BLaER1 treated with 17β-estradiol and CSF1 and Interleukin-3, amounts not matched to agents 10 nM and 100 nM (cell line): Measurements from ENCODE around the gene ATP4B.

Experiments used
- H3K27ac ChIP-seq, 11 experiments: shearing (Covaris generic); formaldehyde crosslinking; 2 replicates each; pipeline ENCODE4 v1.8.1; 2022
- H3K27me3 ChIP-seq, 11 experiments: shearing (Covaris generic); formaldehyde crosslinking; 2 replicates each; pipeline ENCODE4 v1.8.1; 2022
- H3K36me3 ChIP-seq, 11 experiments: shearing (Covaris generic); formaldehyde crosslinking; 2 replicates each; pipeline ENCODE4 v1.8.1; 2022
- H3K4me1 ChIP-seq, 10 experiments: shearing (Covaris generic); formaldehyde crosslinking; 2 replicates each; pipeline ENCODE4 v1.8.1; 2022
- H3K4me2 ChIP-seq, 11 experiments: shearing (Covaris generic); formaldehyde crosslinking; 2 replicates each; pipeline ENCODE4 v1.8.1; 2022
- H3K4me3 ChIP-seq, 10 experiments: shearing (Covaris generic); formaldehyde crosslinking; 2 replicates each; pipeline ENCODE4 v1.8.1; 2022
- H3K9ac ChIP-seq, 11 experiments: shearing (Covaris generic); formaldehyde crosslinking; 2 replicates each; pipeline ENCODE4 v1.8.1; 2022
- H3K9me3 ChIP-seq, 11 experiments: shearing (Covaris generic); formaldehyde crosslinking; replicated peaks in 1 of 11; 2 replicates each; pipeline ENCODE4 v1.8.1; 2022
- H4K20me1 ChIP-seq, 11 experiments: shearing (Covaris generic); formaldehyde crosslinking; 2 replicates each; pipeline ENCODE4 v1.8.1; 2022
- Cebpa-rat ChIP-seq, 11 experiments: shearing (Covaris generic); IDR thresholded peaks; 2 replicates each; pipeline ENCODE4 v1.8.1; 2022

Gene ATP4B

DNA sequence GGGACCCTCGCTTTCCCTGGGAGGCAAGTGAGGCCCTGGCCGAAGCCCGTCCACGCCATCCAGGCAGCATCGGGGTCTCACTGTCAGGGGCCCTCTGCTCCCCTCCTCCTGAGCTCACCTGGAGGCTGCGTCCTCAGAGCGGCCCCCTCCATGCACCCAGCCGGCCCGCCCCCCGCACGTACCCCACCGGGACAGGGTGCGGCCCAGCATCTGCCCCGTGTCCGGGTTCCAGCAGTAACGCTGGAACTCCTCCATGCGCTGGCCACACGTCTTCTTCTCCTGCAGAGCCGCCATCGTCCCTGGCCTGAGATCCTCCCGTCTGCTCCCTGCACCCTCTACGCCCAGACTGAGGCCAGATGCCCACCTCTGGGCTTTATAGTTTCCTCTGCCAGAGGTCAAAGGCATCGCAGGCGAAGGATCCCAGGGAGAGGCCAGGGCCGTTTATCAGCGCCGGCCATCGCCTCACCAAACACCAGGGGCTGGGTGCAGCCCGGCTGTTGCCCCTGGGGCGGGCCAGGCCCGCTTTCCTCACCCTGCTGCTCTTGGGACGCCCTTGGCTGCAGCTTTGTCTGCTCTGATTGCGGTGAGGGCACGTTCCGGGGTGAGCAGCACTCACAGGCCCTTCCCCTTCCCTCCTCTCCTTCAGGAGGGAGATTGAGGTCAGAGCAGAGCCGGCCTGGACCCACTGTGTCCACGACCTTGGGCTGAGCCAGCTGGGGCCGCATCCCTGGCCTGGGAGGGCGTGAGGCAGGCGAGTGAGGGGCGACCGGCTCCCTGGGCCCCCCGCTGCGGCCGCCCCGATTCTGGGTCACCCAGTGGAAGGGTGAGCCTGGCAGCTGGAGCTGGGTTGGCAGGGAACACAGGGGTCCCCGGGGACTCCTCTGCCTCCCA lies at the start of gene ATP4B:
TSS of gene ATP4B (minus strand) at position 348 of the 891 bp plus-strand sequence. CDS start at position 294, 54 bp downstream.
- TF ChIP-seq Cebpa-rat (IDR thresholded peaks at IDR 0.05) = no peak
- Histone ChIP-seq H3K36me3 (no peaks in the 10 kb centered on the region), H3K4me3 (peak within 1 kb of the TSS in 2 of 10 experiments; percentile 3 to 6; a peak in 1 of 20 replicates), H3K27ac (no peak within 1 kb of the TSS), H3K4me2 (peak within 1 kb of the TSS; percentile 37 to 97 (median 88); a peak in 21 of 22 replicates), H3K4me1 (peaks cover 12 to 60% (median 54%) of the 10 kb centered on the region in 10 experiments), H3K9me3 (peaks cover 6 to 24% (median 15%) of the 10 kb centered on the region in 11 experiments; a peak in 19 of 22 replicates), H4K20me1 (peaks cover 0 to 50% (median 17%) of the 10 kb centered on the region in 11 experiments; a peak in 12 of 22 replicates), H3K27me3 (peaks cover 0 to 38% (median 14%) of the 10 kb centered on the region in 11 experiments; a peak in 13 of 22 replicates), H3K9ac (peak within 1 kb of the TSS in 4 of 11 experiments; percentile 11 to 43 (median 30); a peak in 5 of 22 replicates)

DNA sequence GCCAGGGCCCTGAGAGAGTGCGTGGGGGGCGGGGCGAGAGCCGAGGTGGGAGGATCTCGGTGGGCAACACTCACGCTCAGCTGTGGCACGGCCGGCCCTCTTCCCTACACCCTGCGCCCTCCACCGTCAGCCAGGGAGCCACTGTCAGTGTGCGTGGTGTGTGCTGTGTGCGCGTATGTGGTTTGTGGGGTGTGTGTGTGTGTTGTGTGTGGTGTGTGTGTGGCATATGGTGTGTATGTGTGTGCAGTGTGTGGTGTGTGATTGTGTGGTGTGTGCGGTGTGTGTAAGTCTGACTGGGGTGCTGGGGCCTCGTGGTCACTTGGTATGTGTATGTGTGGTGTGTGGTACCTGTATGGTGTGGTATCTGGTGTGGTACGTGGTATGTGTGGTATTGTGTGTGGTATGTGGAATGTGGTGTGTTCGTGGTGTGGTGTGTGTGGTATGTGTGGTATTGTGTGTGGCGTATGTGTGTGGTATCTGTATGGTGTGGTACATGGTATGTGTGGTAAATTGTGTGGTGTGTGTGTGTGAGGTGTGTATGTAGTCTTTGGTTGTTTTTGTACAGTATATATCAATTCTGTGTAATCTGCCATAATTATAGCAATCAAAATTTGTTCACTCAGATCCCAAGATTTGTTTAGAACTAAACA lies 14.1 kb upstream of the ATP4B start:
- Histone ChIP-seq H4K20me1 (peaks cover 0 to 13% (median 0%) of the 10 kb centered on the region in 11 experiments; a peak in 2 of 22 replicates), H3K4me3 (no peak overlapping the region), H3K4me2 (no peak overlapping the region), H3K4me1 (peaks cover 0 to 13% (median 3%) of the 10 kb centered on the region in 10 experiments; a peak in 8 of 20 replicates), H3K9ac (no peak overlapping the region), H3K27me3 (no peaks in the 10 kb centered on the region), H3K36me3 (no peaks in the 10 kb centered on the region), H3K27ac (no peak overlapping the region), H3K9me3 (no peaks in the 10 kb centered on the region)
- TF ChIP-seq Cebpa-rat (IDR thresholded peaks at IDR 0.05) = no peak

DNA sequence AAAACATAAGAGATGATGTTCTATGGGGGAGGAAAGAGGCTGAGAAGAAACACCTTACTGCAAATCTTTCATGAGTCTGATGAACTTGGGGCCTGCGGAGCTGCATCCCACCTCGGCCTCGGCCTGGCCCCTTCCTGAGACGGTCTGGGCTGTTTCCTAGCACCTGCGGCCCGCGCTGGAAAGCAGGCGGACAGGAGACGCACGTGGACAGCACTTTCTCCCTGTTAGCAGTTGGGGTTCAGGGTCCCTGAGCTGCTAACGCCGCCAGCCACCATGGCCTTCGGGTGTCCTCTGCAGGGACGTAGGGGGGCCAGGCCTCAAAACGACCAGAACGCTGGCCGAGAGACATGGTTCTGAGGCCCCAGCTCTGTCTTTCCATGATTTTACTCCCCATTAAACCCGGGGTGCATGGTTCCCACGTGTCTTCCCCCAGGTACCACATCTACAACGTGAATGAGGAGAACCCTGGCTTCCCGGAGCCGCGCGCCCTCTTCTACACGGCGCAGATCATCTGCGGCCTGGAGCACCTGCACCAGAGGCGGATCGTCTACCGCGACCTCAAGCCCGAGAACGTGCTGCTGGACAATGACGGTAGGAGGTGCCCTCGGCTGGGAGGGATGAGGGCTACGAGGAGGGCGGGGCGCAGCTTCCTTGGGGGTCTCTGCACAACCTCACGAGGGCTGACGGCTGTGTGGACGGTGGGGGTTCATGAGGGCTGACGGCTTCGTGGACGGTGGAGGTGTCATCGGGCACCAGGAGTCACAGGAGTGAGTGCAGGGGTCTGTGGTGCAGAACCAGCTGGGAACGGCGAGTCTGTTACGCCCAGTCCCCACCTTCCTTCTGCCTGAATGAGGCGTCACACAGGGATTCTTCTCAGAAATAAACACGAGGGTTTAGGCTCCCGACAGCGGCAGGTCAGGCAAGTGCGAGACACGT lies 13.3 kb upstream of the ATP4B start:
- Histone ChIP-seq H3K4me1 (peaks cover 0 to 13% (median 3%) of the 10 kb centered on the region in 10 experiments; a peak in 8 of 20 replicates), H3K27ac (no peak overlapping the region), H3K27me3 (no peaks in the 10 kb centered on the region), H3K9ac (no peak overlapping the region), H3K4me3 (no peak overlapping the region), H3K4me2 (no peak overlapping the region), H3K36me3 (no peaks in the 10 kb centered on the region), H4K20me1 (peaks cover 0 to 19% (median 0%) of the 10 kb centered on the region in 11 experiments; a peak in 3 of 22 replicates), H3K9me3 (no peaks in the 10 kb centered on the region)
- no peak for TF ChIP-seq Cebpa-rat (IDR thresholded peaks at IDR 0.05)

DNA sequence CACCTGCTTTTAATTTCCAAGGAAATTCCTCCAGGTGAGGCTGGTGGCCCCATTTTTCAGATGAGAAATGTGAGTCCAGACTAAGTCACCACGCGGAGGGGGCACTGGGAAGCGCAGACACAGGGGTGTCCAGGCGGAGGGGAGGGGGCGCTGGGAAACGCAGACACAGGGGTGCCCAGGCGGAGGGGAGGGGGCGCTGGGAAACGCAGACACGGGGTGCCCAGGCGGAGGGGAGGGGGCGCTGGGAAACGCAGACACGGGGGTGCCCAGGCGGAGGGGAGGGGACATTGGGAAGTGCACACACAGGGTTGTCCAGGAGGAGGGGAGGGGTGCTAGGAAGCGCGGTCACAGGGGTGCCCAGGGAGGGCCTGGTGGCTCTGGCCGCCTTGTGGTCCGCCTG lies 12.5 kb upstream of the ATP4B start:
- TF ChIP-seq Cebpa-rat (IDR thresholded peaks at IDR 0.05) = no peak

DNA sequence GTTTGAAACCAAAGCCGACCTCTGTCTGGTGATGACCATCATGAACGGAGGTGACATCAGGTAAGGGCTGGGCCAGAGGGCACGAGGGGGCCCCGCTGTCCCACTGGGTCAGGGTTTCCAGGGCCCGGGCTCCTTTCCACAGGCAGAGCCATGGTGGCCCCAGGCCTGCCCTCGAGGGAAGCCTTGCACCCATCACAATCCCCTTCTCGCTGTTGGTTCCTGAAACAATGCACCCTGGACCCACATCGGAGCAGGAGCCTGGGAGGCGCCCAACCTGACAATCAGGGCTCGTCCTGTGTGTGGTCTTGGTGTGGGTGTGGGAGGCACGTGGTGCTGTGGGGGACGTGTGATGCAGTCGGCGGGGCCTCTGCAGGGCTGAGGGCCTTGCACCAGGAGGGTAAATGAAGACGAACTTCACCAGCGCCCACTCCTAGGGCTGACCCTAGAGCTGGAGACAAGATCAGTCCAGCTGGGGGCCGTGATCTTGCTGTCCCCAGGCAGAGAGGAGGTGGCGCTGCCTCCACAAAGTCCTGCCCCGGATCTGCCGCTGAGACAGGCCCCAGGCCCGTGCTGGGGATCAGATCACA lies 11.8 kb upstream of the ATP4B start:
- Histone ChIP-seq H3K9ac (no peak overlapping the region), H3K4me3 (no peak overlapping the region), H3K27me3 (no peaks in the 10 kb centered on the region), H3K27ac (no peak overlapping the region), H3K4me1 (peaks cover 0 to 17% (median 3%) of the 10 kb centered on the region in 10 experiments; a peak in 8 of 20 replicates), H3K9me3 (no peaks in the 10 kb centered on the region), H3K4me2 (no peak overlapping the region), H3K36me3 (no peaks in the 10 kb centered on the region), H4K20me1 (peaks cover 0 to 29% (median 0%) of the 10 kb centered on the region in 11 experiments; a peak in 7 of 22 replicates)
- no peak for TF ChIP-seq Cebpa-rat (IDR thresholded peaks at IDR 0.05)

More for the DNA sequence above, 12.5 kb upstream of the ATP4B start:
- peaks cover 0 to 15% (median 3%) of the 10 kb centered on the region in 10 experiments; a peak in 8 of 20 replicates for H3K4me1 ChIP-seq
- no peak overlapping the region for H3K4me2 ChIP-seq
- peaks cover 0 to 22% (median 0%) of the 10 kb centered on the region in 11 experiments; a peak in 6 of 22 replicates for H4K20me1 ChIP-seq
- H3K27me3 ChIP-seq = no peaks in the 10 kb centered on the region
- H3K9me3 ChIP-seq = no peaks in the 10 kb centered on the region
- no peak overlapping the region for H3K4me3 ChIP-seq
- H3K36me3 ChIP-seq = no peaks in the 10 kb centered on the region
- no peak overlapping the region for H3K9ac ChIP-seq
- H3K27ac ChIP-seq = no peak overlapping the region

DNA sequence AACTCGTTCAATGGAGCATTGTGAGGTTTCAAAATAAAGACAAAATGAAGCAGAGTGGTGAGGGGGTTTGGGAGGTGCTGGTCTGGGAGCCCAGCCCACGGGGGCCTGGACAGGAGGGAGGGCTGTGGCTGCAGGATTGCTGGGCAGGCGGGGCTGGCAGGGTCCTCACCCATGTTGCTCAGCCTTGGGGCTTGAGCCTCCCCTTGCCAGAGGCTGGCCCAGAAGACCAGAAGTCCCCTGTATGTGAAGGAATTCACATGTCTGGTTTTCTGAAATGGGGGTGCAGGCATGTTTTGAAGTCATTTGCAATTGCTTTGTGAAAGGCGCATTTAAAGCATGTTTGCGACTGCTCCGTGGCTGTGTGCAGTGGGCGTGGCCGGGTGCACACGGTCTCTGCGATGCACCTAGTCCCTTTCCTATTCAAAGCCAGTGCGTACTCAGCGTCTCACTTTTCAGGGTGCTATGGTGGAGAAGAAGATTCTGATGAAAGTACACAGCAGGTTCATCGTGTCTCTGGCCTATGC lies 11.3 kb upstream of the ATP4B start:
- Histone ChIP-seq H3K9me3 (no peaks in the 10 kb centered on the region), H3K4me3 (no peak overlapping the region), H3K9ac (no peak overlapping the region), H4K20me1 (peaks cover 0 to 33% (median 0%) of the 10 kb centered on the region in 11 experiments; a peak in 7 of 22 replicates), H3K27me3 (no peaks in the 10 kb centered on the region), H3K27ac (no peak overlapping the region), H3K4me1 (peaks cover 0 to 21% (median 3%) of the 10 kb centered on the region in 10 experiments; a peak in 8 of 20 replicates), H3K36me3 (no peaks in the 10 kb centered on the region), H3K4me2 (no peak overlapping the region)
- no peak for TF ChIP-seq Cebpa-rat (IDR thresholded peaks at IDR 0.05)

DNA sequence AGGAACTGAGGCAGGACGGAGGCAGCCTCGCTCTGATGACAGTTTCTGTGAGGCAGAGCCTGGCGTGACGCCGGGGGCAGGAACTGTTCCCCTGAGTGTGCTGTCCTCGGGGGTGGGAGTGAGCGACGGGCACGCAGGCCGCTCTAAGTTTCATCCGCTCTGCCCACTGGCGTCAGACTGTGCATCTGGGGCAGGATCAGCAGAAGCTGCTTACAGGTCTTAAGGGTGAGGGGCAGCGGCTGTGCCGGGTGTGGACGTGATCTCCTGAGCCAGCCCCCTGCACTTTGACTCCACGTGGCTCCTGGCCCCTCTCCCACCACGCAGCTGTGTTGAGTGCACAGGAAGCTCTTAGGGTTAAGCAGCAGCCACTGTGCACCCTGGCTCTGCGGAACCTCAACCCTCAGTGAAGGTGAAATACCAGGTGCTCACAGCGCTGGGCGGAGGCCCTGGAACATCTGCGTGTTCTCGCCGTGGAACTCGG lies 10.5 kb upstream of the ATP4B start:
- H3K4me1 ChIP-seq = peaks cover 0 to 21% (median 3%) of the 10 kb centered on the region in 10 experiments; a peak in 8 of 20 replicates
- H3K4me3 ChIP-seq = no peak overlapping the region
- peaks cover 0 to 33% (median 0%) of the 10 kb centered on the region in 11 experiments; a peak in 7 of 22 replicates for H4K20me1 ChIP-seq
- no peaks in the 10 kb centered on the region for H3K36me3 ChIP-seq
- H3K9me3 ChIP-seq = no peaks in the 10 kb centered on the region
- no peak overlapping the region for H3K27ac ChIP-seq
- 0 out of 22 replicates have a peak overlapping the region, but pooled peaks of 4 of the 11 experiments have one; percentile 2 to 23 (median 6) for H3K4me2 ChIP-seq
- no peak for TF ChIP-seq Cebpa-rat (IDR thresholded peaks at IDR 0.05)
- no peak overlapping the region for H3K9ac ChIP-seq
- no peaks in the 10 kb centered on the region for H3K27me3 ChIP-seq
